B cell (primary cell): ENCODE data around the gene HTR7. TPM values are rescaled to one million over a fixed set of nuclear protein-coding genes. Genes with fewer than 3 reads are reported as not detected.

Experiments used
- ATAC-seq: fragments of 200-7000 bp; cut with Tn5 transposase; one replicate; pipeline ENCODE4 v1.10.0; 2021; ENCODE audit warnings: low read depth, mild to moderate bottlenecking, moderate number of reproducible peaks, moderate library complexity
- CTCF ChIA-PET: fragments of 350-600 bp; sonication (Branson Sonifier 250); formaldehyde crosslinking; loops from one replicate; lab custom pipeline; 2021; ENCODE audit warnings: antibody characterized with exemption, inconsistent platforms; lab: Charles Lee
- POLR2A ChIA-PET: fragments of 350-600 bp; sonication (Branson Sonifier 250); formaldehyde crosslinking; loops from one replicate; lab custom pipeline; 2021; ENCODE audit warnings: antibody characterized with exemption; lab: Charles Lee
- DNase-seq: peaks from one replicate; pipeline ENCODE4 v3.0.0; 2013
- H2AFZ ChIP-seq: 2 replicates; pipeline ENCODE4 v1.6.1; 2012; ENCODE audit warnings: mild to moderate bottlenecking, low read depth, low read length; ENCODE audit not compliant: insufficient read depth, poor library complexity, severe bottlenecking
- H3K27ac ChIP-seq, 2 donors: 1 replicate in 1 of 2; 2 replicates in 1 of 2; pipeline ENCODE4 v1.5.1; 2012 to 2013; ENCODE audit warnings: low read length in 2 of 2, mild to moderate bottlenecking in 2 of 2, moderate library complexity in 1 of 2
- H3K27me3 ChIP-seq, 4 experiments: fragments of 200-600 bp in 1 of 4; sonication (generic) in 1 of 4; replicated peaks in 1 of 4; 1 replicate in 2 of 4; 2 replicates in 2 of 4; pipeline versions ENCODE4 v1.6.1 to v1.7.0; 2013 to 2016; ENCODE audit warnings: low read length in 3 of 4, mild to moderate bottlenecking in 2 of 4, mixed read lengths in 1 of 4, moderate library complexity in 1 of 4; ENCODE audit not compliant: insufficient read depth in 4 of 4, control insufficient read depth in 3 of 4; ENCODE audit errors: control extremely low read depth in 1 of 4
- H3K36me3 ChIP-seq, 2 experiments: replicated peaks in 1 of 2; 1 replicate in 1 of 2; 2 replicates in 1 of 2; pipeline versions ENCODE4 v1.6.1 to v1.7.1; 2013; ENCODE audit warnings: low read length in 1 of 2; ENCODE audit not compliant: insufficient read depth in 2 of 2, control insufficient read depth in 1 of 2; ENCODE audit errors: control extremely low read depth in 1 of 2, extremely low read depth in 1 of 2
- H3K4me1 ChIP-seq, 2 donors: fragments of 200-600 bp in 1 of 2; sonication (generic) in 1 of 2; 1 replicate in 1 of 2; 2 replicates in 1 of 2; pipeline versions ENCODE4 v1.5.1 to v1.6.1; 2013 to 2017; ENCODE audit warnings: low read length in 2 of 2; ENCODE audit not compliant: control insufficient read depth in 2 of 2, insufficient read depth in 2 of 2
- H3K4me2 ChIP-seq: replicated peaks from 2 replicates; pipeline ENCODE3; 2012; ENCODE audit warnings: mild to moderate bottlenecking, low read depth, low read length; ENCODE audit not compliant: poor library complexity, severe bottlenecking
- H3K4me3 ChIP-seq, 5 experiments: fragments of 200-600 bp in 1 of 5; sonication (generic) in 1 of 5; 1 replicate in 3 of 5; 2 replicates in 2 of 5; pipeline versions ENCODE4 v1.5.1 to v1.7.0; 2011 to 2016; ENCODE audit warnings: low read length in 4 of 5, mild to moderate bottlenecking in 4 of 5, low read depth in 2 of 5, control low read depth in 1 of 5, moderate library complexity in 1 of 5; ENCODE audit not compliant: insufficient read depth in 1 of 5; ENCODE audit errors: control extremely low read depth in 1 of 5, extremely low read depth in 1 of 5
- H3K79me2 ChIP-seq: fragments of 200-600 bp; sonication (generic); one replicate; pipeline ENCODE4 v1.6.0; 2016; ENCODE audit warnings: low read length; ENCODE audit not compliant: control insufficient read depth, insufficient read depth
- H3K9ac ChIP-seq: fragments of 200-600 bp; sonication (generic); 2 replicates; pipeline ENCODE4 v1.6.1; 2017; ENCODE audit warnings: mild to moderate bottlenecking, low read length, moderate library complexity
- H3K9me3 ChIP-seq, 3 donors: one replicate each; pipeline versions ENCODE4 v1.6.1 to v1.7.1; 2013; ENCODE audit warnings: low read length in 2 of 3; ENCODE audit not compliant: control insufficient read depth in 2 of 3, insufficient read depth in 1 of 3; ENCODE audit errors: control extremely low read depth in 1 of 3
- H4K20me1 ChIP-seq: 2 replicates; pipeline ENCODE4 v1.6.0; 2012; ENCODE audit warnings: mild to moderate bottlenecking, low read length; ENCODE audit not compliant: insufficient read depth, control insufficient read depth, poor library complexity, severe bottlenecking
- H3K27ac Mint-ChIP-seq: one replicate; pipeline ENCODE4 v1.8.0; 2021; ENCODE audit warnings: mixed read lengths
- H3K27me3 Mint-ChIP-seq: one replicate; pipeline ENCODE4 v1.8.0; 2021; ENCODE audit warnings: mixed read lengths
- H3K4me1 Mint-ChIP-seq: one replicate; pipeline ENCODE4 v1.8.0; 2021; ENCODE audit warnings: mixed read lengths
- H3K4me3 Mint-ChIP-seq: one replicate; pipeline ENCODE4 v1.8.0; 2021; ENCODE audit warnings: mixed read lengths
- H3K9me3 Mint-ChIP-seq: one replicate; pipeline ENCODE4 v1.8.0; 2022; ENCODE audit warnings: mixed read lengths; ENCODE audit not compliant: insufficient read depth
- CTCF ChIP-seq: fragments of 200-600 bp; IDR thresholded peaks from one replicate; pipeline ENCODE4 v1.8.0; 2022; ENCODE audit warnings: antibody characterized with exemption, mild to moderate bottlenecking
- EZH2 ChIP-seq: IDR thresholded peaks from 2 replicates; pipeline ENCODE4 v1.6.1; 2012; ENCODE audit warnings: borderline replicate concordance, low read depth, mild to moderate bottlenecking, moderate library complexity, low read length; ENCODE audit not compliant: insufficient read depth, poor library complexity, severe bottlenecking
- WGBS: methylation state at CpG from one replicate; pipeline ENCODE4 v1.1.5; 2013; ENCODE audit warnings: missing lambda C conversion rate; ENCODE audit not compliant: insufficient coverage; 5-methylcytosine and 5-hydroxymethylcytosine counted together
- intact Hi-C: fragments of 100-400 bp; cut with micrococcal nuclease; formaldehyde crosslinking; loops from one replicate; pipeline ENCODE4 v1.10.0; 2022
- polyA plus RNA-seq: library from polyadenylated mRNA; depleted of rRNA; stranded (reverse); fragments of >200 nt; gene quantifications from 2 replicates; pipeline ENCODE4 v1.2.3, GENCODE V29; 2012
- total RNA-seq, 2 donors: library from RNA; stranded (reverse); fragments of 120-200 nt in 1 of 2; gene quantifications; 1 replicate in 1 of 2; 2 replicates in 1 of 2; pipeline versions ENCODE4 v1.2.3 to v1.2.4, GENCODE V29; 2013 to 2022

Gene HTR7
- total and polyA plus RNA-seq, 2 donors (not counting 1 experiment from before 2014, with no cell fraction given), result 0.03 TPM; not detected in 1

DNA sequence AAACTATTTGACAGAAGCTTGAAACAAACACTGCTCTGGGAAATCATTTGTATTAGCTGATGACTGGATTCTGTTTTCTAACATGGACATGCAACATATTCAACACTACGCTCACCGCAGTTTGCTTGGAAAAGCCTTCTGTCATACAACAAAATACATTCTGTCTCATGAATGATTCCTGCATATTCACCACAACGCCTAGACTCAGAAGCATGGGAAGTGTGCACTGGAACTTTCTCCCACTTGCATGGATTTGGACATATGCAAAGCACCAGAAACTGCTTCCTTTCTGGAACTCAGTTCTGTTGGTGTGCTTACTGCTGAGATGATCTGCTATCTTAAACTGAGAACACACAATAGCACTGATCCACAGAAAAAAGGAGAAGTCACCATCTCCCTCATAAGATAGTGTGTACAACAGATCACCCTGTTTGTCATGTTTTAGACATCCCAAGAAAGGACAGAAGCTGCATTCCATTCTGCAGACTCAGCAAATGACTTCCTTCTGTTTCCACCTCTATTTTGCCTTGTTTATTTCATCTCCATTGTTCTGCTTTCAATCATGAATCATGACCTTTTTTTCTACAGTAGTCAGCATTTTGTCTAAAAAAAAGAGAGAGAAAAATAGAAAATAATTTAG lies 115.8 kb downstream of the HTR7 start:
- no peaks in the 10 kb centered on the region for H3K27me3 ChIP-seq
- H3K4me2 ChIP-seq, result no peak overlapping the region
- no peaks in the 10 kb centered on the region for H4K20me1 ChIP-seq

DNA sequence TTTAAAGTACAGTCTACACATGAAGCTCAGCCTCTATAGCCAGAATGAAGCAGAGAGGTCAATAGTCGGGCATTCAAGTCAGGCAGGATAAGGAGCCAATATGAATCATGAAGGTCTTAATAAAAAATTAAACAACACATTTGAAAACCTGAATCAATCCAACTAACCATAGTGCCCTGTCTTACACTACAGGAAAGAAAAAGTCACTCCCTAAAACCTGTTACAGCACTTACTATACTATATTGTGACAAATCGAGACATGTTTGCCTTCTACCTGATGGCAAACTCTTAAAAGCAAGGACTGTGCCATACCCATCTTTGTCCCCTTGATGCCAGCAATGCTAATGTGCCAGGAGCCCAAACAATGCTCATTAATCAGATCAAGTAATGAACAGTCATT lies 117.6 kb downstream of the HTR7 start:
- no peak overlapping the region for H3K4me3 ChIP-seq
- intact Hi-C loops, result no loop called here
- H2AFZ ChIP-seq, result no peak overlapping the region
- Mint-ChIP-seq H3K27me3 (peaks cover 23% of the 10 kb centered on the region), H3K27ac (no peak overlapping the region), H3K4me3 (no peak overlapping the region), H3K9me3 (no peaks in the 10 kb centered on the region), H3K4me1 (no peaks in the 10 kb centered on the region)
- no CpG with 5 or more reads among the region's 2 CpGs for WGBS
- ChIA-PET CTCF (no interaction called here), POLR2A (no interaction called here)
- no peaks in the 10 kb centered on the region for H3K79me2 ChIP-seq
- DNase-seq (no peak), ATAC-seq (no peak)
- no peaks in the 10 kb centered on the region for H4K20me1 ChIP-seq
- no peak overlapping the region for H3K9ac ChIP-seq
- TF ChIP-seq CTCF (no peak), EZH2 (no peak)
- H3K4me2 ChIP-seq, result no peak overlapping the region
- no peaks in the 10 kb centered on the region for H3K36me3 ChIP-seq
- H3K9me3 ChIP-seq, result no peaks in the 10 kb centered on the region
- no peaks in the 10 kb centered on the region for H3K27me3 ChIP-seq
- no peaks in the 10 kb centered on the region for H3K4me1 ChIP-seq
- no peak overlapping the region for H3K27ac ChIP-seq

More for the DNA sequence above, 115.8 kb downstream of the HTR7 start:
- CTCF ChIA-PET, result no interaction called here
- H3K9ac ChIP-seq, result no peak overlapping the region
- WGBS, result 43% methylated on average over 1 of the region's 3 CpGs
- H3K79me2 ChIP-seq, result no peaks in the 10 kb centered on the region
- no peaks in the 10 kb centered on the region for H3K4me1 ChIP-seq
- H3K27ac ChIP-seq, result no peak overlapping the region
- Mint-ChIP-seq H3K27me3 (peaks cover 27% of the 10 kb centered on the region), H3K4me1 (no peaks in the 10 kb centered on the region), H3K4me3 (no peak overlapping the region), H3K9me3 (no peaks in the 10 kb centered on the region), H3K27ac (no peak overlapping the region)
- H3K9me3 ChIP-seq, result no peaks in the 10 kb centered on the region
- no peaks in the 10 kb centered on the region for H3K36me3 ChIP-seq
- POLR2A ChIA-PET, result no interaction called here
- intact Hi-C loops, result no loop called here
- H3K4me3 ChIP-seq, result no peak overlapping the region
- no peak for TF ChIP-seq EZH2
- TF ChIP-seq CTCF, result no peak
- no peak overlapping the region for H2AFZ ChIP-seq
- DNase-seq (no peak), ATAC-seq (no peak)
